Right atrium auricular region (tissue), 2 donors: ENCODE data around the gene LNPK. TPM values are rescaled to one million over a fixed set of nuclear protein-coding genes. Genes with fewer than 3 reads are reported as not detected.

Source experiments
- DNase-seq: peaks from one replicate; pipeline ENCODE4 v3.0.0-alpha.2; 2019; ENCODE audit warnings: low spot score
- H3K27ac ChIP-seq, 2 donors: fragments of 200-600 bp; sonication (generic); 1 replicate in 1 of 2; 2 replicates in 1 of 2; pipeline ENCODE4 v1.5.1; 2016 to 2019
- H3K27me3 ChIP-seq, 2 donors: fragments of 200-600 bp; sonication (generic); one replicate each; pipeline versions ENCODE4 v1.5.1 to v1.6.0; 2017 to 2019
- H3K36me3 ChIP-seq: fragments of 200-600 bp; sonication (generic); one replicate; pipeline ENCODE4 v1.5.1; 2016
- H3K4me1 ChIP-seq, 2 donors: fragments of 200-600 bp; sonication (generic); one replicate each; pipeline versions ENCODE4 v1.5.1 to v1.6.0; 2017 to 2019
- H3K4me3 ChIP-seq, 2 donors: fragments of 200-600 bp; sonication (generic); 1 replicate in 1 of 2; 2 replicates in 1 of 2; pipeline ENCODE4 v1.5.1; 2017 to 2019; ENCODE audit warnings: mild to moderate bottlenecking in 1 of 2, moderate library complexity in 1 of 2
- H3K9me3 ChIP-seq, 2 donors: fragments of 200-600 bp; sonication (generic); one replicate each; pipeline ENCODE4 v1.5.1; 2019
- CTCF ChIP-seq, 2 donors: fragments of 200-600 bp; sonication (generic); IDR thresholded peaks; one replicate each; pipeline ENCODE4 v1.5.1; 2019; ENCODE audit warnings: antibody characterized with exemption in 2 of 2
- total RNA-seq, 2 donors: library from RNA; depleted of rRNA; stranded (reverse); fragments of >200 nt; gene quantifications; one replicate each; pipeline ENCODE4 v1.1.0, GENCODE V29; 2016

LNPK gene
- total RNA-seq, 2 donors from 2014 or later, result 12.8 to 14.8 TPM

DNA sequence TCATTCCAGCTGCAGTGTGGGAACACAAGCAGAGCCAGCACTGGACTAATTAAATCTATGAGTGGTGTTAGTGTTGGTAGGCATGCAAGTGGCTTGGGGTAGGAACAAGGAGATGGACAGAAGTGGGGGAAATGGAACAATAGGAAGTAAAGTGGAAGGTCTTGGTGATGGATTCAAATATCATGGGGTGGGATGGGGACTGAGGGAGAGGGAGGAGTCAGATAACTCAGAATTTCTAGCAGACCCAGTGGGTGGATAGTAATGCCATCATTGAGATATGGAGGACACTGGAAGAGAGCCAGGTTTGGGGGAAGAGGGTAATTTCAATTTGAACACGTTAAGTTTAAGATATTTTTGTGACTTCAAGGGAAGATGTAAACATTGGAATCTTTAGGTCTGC is 2.9 kb upstream of the LNPK start:
- H3K9me3 ChIP-seq, result no peaks in the 10 kb centered on the region
- H3K27me3 ChIP-seq, result no peaks in the 10 kb centered on the region
- no peak for DNase-seq
- H3K4me1 ChIP-seq, result peaks cover 0 to 20% of the 10 kb centered on the region in 2 donors
- H3K27ac ChIP-seq, result no peak overlapping the region
- no peak overlapping the region for H3K4me3 ChIP-seq
- TF ChIP-seq CTCF (IDR thresholded peaks at IDR 0.05), result no peak
- no peaks in the 10 kb centered on the region for H3K36me3 ChIP-seq

GRCh38 chr2:176003958-176004357 is 1.9 kb upstream of the LNPK start:
- no peaks in the 10 kb centered on the region for H3K36me3 ChIP-seq
- no peak for TF ChIP-seq CTCF (IDR thresholded peaks at IDR 0.05)
- H3K27me3 ChIP-seq, result no peaks in the 10 kb centered on the region
- H3K27ac ChIP-seq, result peak overlapping the region in 1 of 2 donors; percentile 92
- H3K4me1 ChIP-seq, result peaks cover 0 to 20% of the 10 kb centered on the region in 2 donors
- no peaks in the 10 kb centered on the region for H3K9me3 ChIP-seq
- H3K4me3 ChIP-seq, result peak overlapping the region in 1 of 2 donors; percentile 84
- no peak for DNase-seq

GRCh38 chr2:176002688-176003210 is 682 bp upstream of the LNPK start:
- no peak for TF ChIP-seq CTCF (IDR thresholded peaks at IDR 0.05)
- Histone ChIP-seq H3K36me3 (no peaks in the 10 kb centered on the region), H3K4me1 (peaks cover 0 to 20% of the 10 kb centered on the region in 2 donors), H3K4me3 (peak overlapping the region; percentile 84 to 88), H3K9me3 (no peaks in the 10 kb centered on the region), H3K27me3 (no peaks in the 10 kb centered on the region), H3K27ac (peak overlapping the region; percentile 87 to 92)
- DNase-seq, result peak; percentile 64

DNA sequence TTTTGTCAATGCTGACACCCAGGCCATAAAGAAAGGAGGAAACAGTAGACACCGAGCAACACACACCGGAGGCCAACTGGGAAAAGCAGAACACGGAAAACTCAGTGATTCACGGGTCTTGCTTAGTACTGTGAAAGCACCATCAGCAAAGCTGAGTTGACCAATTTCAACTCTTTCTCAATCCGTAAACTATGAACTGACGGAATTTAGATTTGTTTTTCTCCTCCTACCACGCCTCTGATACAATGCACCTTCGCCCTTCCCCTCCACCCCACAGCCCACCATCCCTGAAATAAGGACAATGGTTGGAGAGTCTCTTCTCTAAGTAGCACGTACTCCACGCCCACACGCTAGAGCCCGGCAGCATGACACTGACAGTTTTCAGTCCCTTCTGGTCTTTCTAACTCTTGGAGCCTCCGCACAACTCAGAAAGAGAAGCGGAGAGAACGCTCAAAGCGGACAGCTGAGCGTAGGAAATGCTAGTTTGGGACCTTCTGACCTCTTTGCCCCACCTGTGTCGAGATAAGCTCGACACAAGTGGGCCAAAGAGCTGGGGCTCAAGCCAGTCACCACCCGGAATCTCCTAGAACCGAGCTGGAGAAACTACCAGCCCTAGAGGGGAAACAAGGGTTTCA is 669 bp downstream of the LNPK start:
- Histone ChIP-seq H3K4me1 (peaks cover 0 to 24% of the 10 kb centered on the region in 2 donors), H3K9me3 (no peaks in the 10 kb centered on the region), H3K36me3 (no peaks in the 10 kb centered on the region), H3K4me3 (peak overlapping the region; percentile 84 to 88), H3K27me3 (no peaks in the 10 kb centered on the region), H3K27ac (peak overlapping the region; percentile 87 to 92)
- no peak for TF ChIP-seq CTCF (IDR thresholded peaks at IDR 0.05)
- DNase-seq, result peak; percentile 61

DNA sequence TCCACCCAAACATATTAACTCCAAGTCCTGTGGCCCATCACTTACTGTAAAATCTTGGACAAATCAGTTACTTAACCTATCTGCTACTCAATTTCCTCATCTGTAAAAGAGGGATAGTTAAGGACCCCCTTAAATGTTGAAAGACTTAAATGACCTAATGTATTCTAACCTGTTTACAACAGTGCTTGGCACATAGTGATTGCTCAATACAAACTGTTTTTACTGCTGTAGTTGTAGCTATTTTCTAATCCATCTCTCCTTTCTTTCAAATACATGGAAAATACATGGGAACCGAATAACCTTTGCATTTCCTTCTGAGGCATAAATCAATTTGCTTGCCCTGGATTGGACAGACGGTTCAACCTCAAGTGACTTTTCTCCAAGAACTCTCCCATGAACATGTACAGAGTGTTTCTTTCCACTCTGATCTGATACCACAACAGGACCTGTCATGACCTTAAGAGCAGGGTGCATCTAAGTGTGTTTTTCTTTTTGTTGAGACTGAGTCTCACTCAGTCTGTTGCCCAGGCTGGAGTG is 2.7 kb downstream of the LNPK start:
- no peak for DNase-seq
- Histone ChIP-seq H3K9me3 (no peaks in the 10 kb centered on the region), H3K4me1 (peaks cover 0 to 26% of the 10 kb centered on the region in 2 donors), H3K36me3 (no peaks in the 10 kb centered on the region), H3K27ac (no peak overlapping the region), H3K4me3 (no peak overlapping the region), H3K27me3 (no peaks in the 10 kb centered on the region)
- no peak for TF ChIP-seq CTCF (IDR thresholded peaks at IDR 0.05)
